PC-3 (cell line): ENCODE data around the gene ANKRD11.

Source experiments
- EZH2phosphoT487 ChIP-seq: fragments of 300-600 bp; sonication (generic); IDR thresholded peaks from 2 replicates; pipeline ENCODE4 v1.6.1; 2018; ENCODE audit warnings: mild to moderate bottlenecking, antibody characterized with exemption, low read length, borderline replicate concordance
- TF ChIP-seq, protein P1 (sequence below): fragments of 300-600 bp; sonication (generic); conservative IDR thresholded peaks from 2 replicates; pipeline ENCODE4 v1.5.1; 2017; ENCODE audit warnings: antibody characterized with exemption, low read depth, mild to moderate bottlenecking, low read length

DNA sequence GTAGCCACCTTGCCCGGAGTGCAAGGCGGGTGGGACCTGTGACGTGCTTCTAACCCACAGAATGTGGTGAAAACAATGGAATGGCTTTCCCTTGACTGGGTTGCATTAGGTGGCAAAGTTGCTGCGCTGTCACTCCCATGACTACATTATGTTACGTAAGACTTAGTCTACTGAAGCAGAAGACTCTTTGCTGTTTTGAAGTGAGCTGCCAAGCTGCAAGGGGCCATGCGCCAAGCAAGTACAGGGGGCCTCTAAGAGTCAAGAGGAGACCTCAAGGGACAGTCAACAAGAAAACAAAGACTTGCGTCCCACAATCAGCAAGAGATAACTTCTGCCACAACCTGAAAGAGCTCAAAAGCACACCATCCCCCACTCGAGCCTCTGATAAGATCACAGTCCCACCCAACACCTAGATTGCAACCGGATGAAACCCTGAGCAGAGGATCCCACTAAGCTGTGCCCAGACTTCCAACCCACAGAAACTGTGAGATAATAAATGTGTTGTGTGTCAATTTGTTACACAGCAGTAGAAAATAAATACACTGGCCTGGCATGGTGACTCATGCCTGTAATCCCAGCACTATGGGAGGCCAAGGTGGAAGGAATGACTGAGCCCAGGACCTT lies 16.5 kb downstream of the ANKRD11 start:
- TF ChIP-seq, protein P1, sequence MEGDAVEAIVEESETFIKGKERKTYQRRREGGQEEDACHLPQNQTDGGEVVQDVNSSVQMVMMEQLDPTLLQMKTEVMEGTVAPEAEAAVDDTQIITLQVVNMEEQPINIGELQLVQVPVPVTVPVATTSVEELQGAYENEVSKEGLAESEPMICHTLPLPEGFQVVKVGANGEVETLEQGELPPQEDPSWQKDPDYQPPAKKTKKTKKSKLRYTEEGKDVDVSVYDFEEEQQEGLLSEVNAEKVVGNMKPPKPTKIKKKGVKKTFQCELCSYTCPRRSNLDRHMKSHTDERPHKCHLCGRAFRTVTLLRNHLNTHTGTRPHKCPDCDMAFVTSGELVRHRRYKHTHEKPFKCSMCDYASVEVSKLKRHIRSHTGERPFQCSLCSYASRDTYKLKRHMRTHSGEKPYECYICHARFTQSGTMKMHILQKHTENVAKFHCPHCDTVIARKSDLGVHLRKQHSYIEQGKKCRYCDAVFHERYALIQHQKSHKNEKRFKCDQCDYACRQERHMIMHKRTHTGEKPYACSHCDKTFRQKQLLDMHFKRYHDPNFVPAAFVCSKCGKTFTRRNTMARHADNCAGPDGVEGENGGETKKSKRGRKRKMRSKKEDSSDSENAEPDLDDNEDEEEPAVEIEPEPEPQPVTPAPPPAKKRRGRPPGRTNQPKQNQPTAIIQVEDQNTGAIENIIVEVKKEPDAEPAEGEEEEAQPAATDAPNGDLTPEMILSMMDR = no peak
- TF ChIP-seq EZH2phosphoT487 = no peak
